HFFc6 (cell line): Measurements from ENCODE around the gene SNX25. TPM values are rescaled to one million over a fixed set of nuclear protein-coding genes. Genes with fewer than 3 reads are reported as not detected.
"Not testable (repeated sequence)": the region's sequence is repeated elsewhere in the genome, so short reads cannot be mapped to it uniquely, and the experiment has no call there.

Experiments used
- DNase-seq: peaks from one replicate; pipeline ENCODE4 v3.0.0-alpha.2; 2018
- H3K27ac Mint-ChIP-seq: 2 replicates; pipeline ENCODE4 v1.8.0; 2020; ENCODE audit warnings: mild to moderate bottlenecking, mixed read lengths
- H3K27me3 Mint-ChIP-seq: 2 replicates; pipeline ENCODE4 v1.8.0; 2021; ENCODE audit warnings: mild to moderate bottlenecking, moderate library complexity, mixed read lengths; ENCODE audit not compliant: insufficient read depth
- H3K36me3 Mint-ChIP-seq: 2 replicates; pipeline ENCODE4 v1.8.0; 2021; ENCODE audit warnings: low read depth, mixed read lengths
- H3K4me1 Mint-ChIP-seq: 2 replicates; pipeline ENCODE4 v1.8.0; 2020; ENCODE audit warnings: low read depth, mixed read lengths
- H3K4me3 Mint-ChIP-seq: 2 replicates; pipeline ENCODE4 v1.8.0; 2020; ENCODE audit warnings: mild to moderate bottlenecking, moderate library complexity, mixed read lengths
- H3K9me3 Mint-ChIP-seq: 2 replicates; pipeline ENCODE4 v1.8.0; 2020; ENCODE audit warnings: mild to moderate bottlenecking, mixed read lengths
- CTCF ChIP-seq: fragments of 200-600 bp; sonication (generic); IDR thresholded peaks from 2 replicates; pipeline ENCODE4 v1.5.0; 2021; ENCODE audit warnings: antibody characterized with exemption, mild to moderate bottlenecking
- total RNA-seq, 6 experiments: library from RNA; stranded (reverse); fragmentation: NEBNext Ultra II Directional; extraction: Animal tissue kit (Norgen Biotek cat#: 25700); gene quantifications; 2 replicates in 1 of 6; 3 replicates in 5 of 6; pipeline ENCODE4 v1.2.3, GENCODE V29; 2021

SNX25 gene
- total RNA-seq, 6 experiments from 2014 or later: 19.4 to 40.2 (median 24.8) TPM

- Mint-ChIP-seq H3K9me3 (no peaks in the 10 kb centered on the region), H3K27me3 (peaks cover 3% of the 10 kb centered on the region; the same call in 1 of the 2 replicates), H3K4me3 (no peak overlapping the region), H3K36me3 (no peaks in the 10 kb centered on the region), H3K27ac (no peak overlapping the region), H3K4me1 (peaks cover 41% of the 10 kb centered on the region)
- no peak for TF ChIP-seq CTCF
- DNase-seq: no peak
These were observed 1.9 kb upstream of the SNX25 start for GRCh38 chr4:185207466-185207865.

GRCh38 chr4:185209852-185210101 is 379 bp downstream of the SNX25 start:
- H3K4me3 Mint-ChIP-seq, H3K36me3 Mint-ChIP-seq, H3K27ac Mint-ChIP-seq, H3K27me3 Mint-ChIP-seq, H3K9me3 Mint-ChIP-seq, DNase-seq: not testable (repeated sequence)
- peaks cover 45% of the 10 kb centered on the region for H3K4me1 Mint-ChIP-seq

GRCh38 chr4:185210102-185210981 is 944 bp downstream of the SNX25 start:
- no peaks in the 10 kb centered on the region for H3K36me3 Mint-ChIP-seq
- H3K27me3 Mint-ChIP-seq: peaks cover 3% of the 10 kb centered on the region
- no peak for TF ChIP-seq CTCF
- H3K4me3 Mint-ChIP-seq: peak overlapping the region; percentile 96
- H3K4me1 Mint-ChIP-seq: peaks cover 47% of the 10 kb centered on the region
- H3K9me3 Mint-ChIP-seq: no peaks in the 10 kb centered on the region
- H3K27ac Mint-ChIP-seq: peak overlapping the region; percentile 95
- DNase-seq: peak; percentile 36

GRCh38 chr4:185211035-185211434 is 1.6 kb downstream of the SNX25 start:
- Mint-ChIP-seq H3K27ac (peak overlapping the region; percentile 95), H3K9me3 (no peaks in the 10 kb centered on the region), H3K4me1 (peaks cover 53% of the 10 kb centered on the region), H3K4me3 (peak overlapping the region; percentile 96), H3K36me3 (no peaks in the 10 kb centered on the region), H3K27me3 (peaks cover 3% of the 10 kb centered on the region)
- DNase-seq: no peak
- TF ChIP-seq CTCF: no peak

- H3K27ac Mint-ChIP-seq: no peak overlapping the region; the same call in 1 of the 2 replicates
- H3K27me3 Mint-ChIP-seq: peaks cover 3% of the 10 kb centered on the region
- H3K36me3 Mint-ChIP-seq: no peaks in the 10 kb centered on the region
- no peaks in the 10 kb centered on the region for H3K9me3 Mint-ChIP-seq
- H3K4me3 Mint-ChIP-seq: peak overlapping the region; percentile 96
- DNase-seq: no peak
- peaks cover 57% of the 10 kb centered on the region for H3K4me1 Mint-ChIP-seq
- no peak for TF ChIP-seq CTCF
These were observed 2.2 kb downstream of the SNX25 start for GRCh38 chr4:185211641-185212040.

- Mint-ChIP-seq H3K27ac (no peak overlapping the region), H3K4me3 (no peak overlapping the region), H3K9me3 (no peaks in the 10 kb centered on the region), H3K27me3 (peaks cover 3% of the 10 kb centered on the region), H3K36me3 (no peaks in the 10 kb centered on the region), H3K4me1 (peaks cover 62% of the 10 kb centered on the region)
- TF ChIP-seq CTCF: no peak
- no peak for DNase-seq
These were observed 3.2 kb downstream of the SNX25 start for GRCh38 chr4:185212581-185212980.
